Measurements from ENCODE around the gene SLC22A23. TPM values are rescaled to one million over a fixed set of nuclear protein-coding genes. Genes with fewer than 3 reads are reported as not detected.

SLC22A23 gene
- total RNA-seq, 1 donor = 9.0 TPM

GRCh38 chr6:3335169-3335568 lies 121.7 kb downstream of the SLC22A23 start:
- no peak for DNase-seq (ENCODE audit: low read depth)
- H3K4me3 ChIP-seq (ENCODE audit: low read depth, low read length) = no peak overlapping the region
- TF ChIP-seq CTCF (IDR thresholded peaks at IDR 0.05; ENCODE audit: insufficient read depth, low read length) = no peak

GRCh38 chr6:3334555-3334954 lies 122.3 kb downstream of the SLC22A23 start:
- no peak for DNase-seq (ENCODE audit: low read depth)
- no peak overlapping the region for H3K4me3 ChIP-seq (ENCODE audit: low read depth, low read length)
- no peak for TF ChIP-seq CTCF (IDR thresholded peaks at IDR 0.05; ENCODE audit: insufficient read depth, low read length)

- no peak for DNase-seq (ENCODE audit: low read depth)
- no peak overlapping the region for H3K4me3 ChIP-seq (ENCODE audit: low read depth, low read length)
- no peak for TF ChIP-seq CTCF (IDR thresholded peaks at IDR 0.05; ENCODE audit: insufficient read depth, low read length)
Measured at GRCh38 chr6:3333263-3333662, 123.6 kb downstream of the SLC22A23 start.

- DNase-seq (ENCODE audit: low read depth) = no peak
- TF ChIP-seq CTCF (IDR thresholded peaks at IDR 0.05; ENCODE audit: insufficient read depth, low read length) = no peak
- no peak overlapping the region for H3K4me3 ChIP-seq (ENCODE audit: low read depth, low read length)
Measured at GRCh38 chr6:3331971-3332370, 124.9 kb downstream of the SLC22A23 start.

- no peak for DNase-seq (ENCODE audit: low read depth)
- no peak for TF ChIP-seq CTCF (IDR thresholded peaks at IDR 0.05; ENCODE audit: insufficient read depth, low read length)
- H3K4me3 ChIP-seq (ENCODE audit: low read depth, low read length) = no peak overlapping the region
Measured at GRCh38 chr6:3331494-3331893, 125.4 kb downstream of the SLC22A23 start.

- TF ChIP-seq CTCF (IDR thresholded peaks at IDR 0.05; ENCODE audit: insufficient read depth, low read length) = no peak
- DNase-seq (ENCODE audit: low read depth) = no peak
- H3K4me3 ChIP-seq (ENCODE audit: low read depth, low read length) = no peak overlapping the region
Measured at GRCh38 chr6:3330199-3330598, 126.7 kb downstream of the SLC22A23 start.

- no peak for TF ChIP-seq CTCF (IDR thresholded peaks at IDR 0.05; ENCODE audit: insufficient read depth, low read length)
- no peak overlapping the region for H3K4me3 ChIP-seq (ENCODE audit: low read depth, low read length)
- DNase-seq (ENCODE audit: low read depth) = no peak
Measured at GRCh38 chr6:3329393-3330051, 127.3 kb downstream of the SLC22A23 start.

Measured in fibroblast of the aortic adventitia (primary cell).